Measurements from ENCODE around the gene OR10G8.

- TF ChIP-seq NFRKB (IDR thresholded peaks at IDR 0.05) (no peak), BHLHE40 (IDR thresholded peaks at IDR 0.05; ENCODE audit: borderline replicate concordance) (no peak), L3MBTL2 (conservative IDR thresholded peaks at IDR 0.05) (no peak), PKNOX1 (IDR thresholded peaks at IDR 0.05) (no peak), TARDBP (IDR thresholded peaks at IDR 0.05) (no peak), ZNF384 (IDR thresholded peaks at IDR 0.05) (no peak), LEF1 (IDR thresholded peaks at IDR 0.05; ENCODE audit: borderline replicate concordance) (no peak), FOXM1 (IDR thresholded peaks at IDR 0.05; ENCODE audit: borderline replicate concordance) (no peak), SUZ12 (IDR thresholded peaks at IDR 0.05) (no peak), FOXA1 (IDR thresholded peaks at IDR 0.05) (no peak), HDGF (IDR thresholded peaks at IDR 0.05; ENCODE audit: borderline replicate concordance) (no peak), SP1 (IDR thresholded peaks at IDR 0.05) (no peak), ELF4 (IDR thresholded peaks at IDR 0.05) (no peak)
Measured at GRCh38 chr11:124070915-124071622, 44.5 kb downstream of the OR10G8 start.

All from HEK293T (cell line).